ENCODE measurements around the gene PCDHGB4.

The PCDHGB4 gene

DNA sequence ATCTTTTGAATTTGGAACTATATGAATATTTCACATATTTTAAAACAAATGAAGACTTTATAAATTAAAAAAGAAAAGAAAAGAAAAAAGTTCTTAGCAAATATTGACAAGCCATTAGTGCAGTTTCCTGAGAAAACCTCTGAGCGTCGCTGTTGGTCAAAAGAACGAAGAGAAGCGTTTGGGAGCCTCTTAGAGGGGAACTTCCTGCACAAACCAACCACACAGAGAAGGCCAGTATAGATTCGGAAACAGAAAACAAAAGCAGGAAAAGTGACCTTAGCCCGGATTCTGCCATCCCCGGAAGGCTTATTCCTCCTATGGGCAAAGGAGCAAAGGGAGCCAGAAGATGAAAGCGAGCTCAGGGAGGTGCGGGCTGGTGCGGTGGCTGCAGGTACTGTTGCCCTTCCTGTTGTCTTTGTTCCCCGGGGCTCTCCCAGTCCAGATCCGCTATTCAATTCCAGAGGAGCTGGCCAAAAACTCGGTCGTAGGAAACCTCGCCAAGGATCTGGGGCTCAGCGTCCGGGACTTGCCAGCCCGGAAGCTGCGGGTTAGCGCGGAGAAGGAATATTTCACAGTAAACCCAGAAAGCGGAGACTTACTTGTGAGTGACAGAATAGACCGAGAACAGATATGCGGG lies 27.6 kb upstream of the PCDHGB4 start, which contains the start of gene PCDHGB2:
Gene PCDHGB2, plus strand, starts transcription at position 205 of the 637 bp plus-strand sequence. Its CDS starts 142 bp downstream, at position 347.
- FAIRE-seq (no peak), DNase-seq (ENCODE audit: insufficient read length, low spot score) (no peak)
- no peak for TF ChIP-seq CTCF (IDR thresholded peaks at IDR 0.05; ENCODE audit: insufficient read depth, missing control alignments)

GRCh38 chr5:141360685-141361084 lies 26.8 kb upstream of the PCDHGB4 start:
- no peak for DNase-seq (ENCODE audit: insufficient read length, low spot score)
- no peak for FAIRE-seq
- TF ChIP-seq CTCF (IDR thresholded peaks at IDR 0.05; ENCODE audit: insufficient read depth, missing control alignments) = no peak

GRCh38 chr5:141362719-141363118 lies 24.8 kb upstream of the PCDHGB4 start:
- FAIRE-seq = no peak

DNA sequence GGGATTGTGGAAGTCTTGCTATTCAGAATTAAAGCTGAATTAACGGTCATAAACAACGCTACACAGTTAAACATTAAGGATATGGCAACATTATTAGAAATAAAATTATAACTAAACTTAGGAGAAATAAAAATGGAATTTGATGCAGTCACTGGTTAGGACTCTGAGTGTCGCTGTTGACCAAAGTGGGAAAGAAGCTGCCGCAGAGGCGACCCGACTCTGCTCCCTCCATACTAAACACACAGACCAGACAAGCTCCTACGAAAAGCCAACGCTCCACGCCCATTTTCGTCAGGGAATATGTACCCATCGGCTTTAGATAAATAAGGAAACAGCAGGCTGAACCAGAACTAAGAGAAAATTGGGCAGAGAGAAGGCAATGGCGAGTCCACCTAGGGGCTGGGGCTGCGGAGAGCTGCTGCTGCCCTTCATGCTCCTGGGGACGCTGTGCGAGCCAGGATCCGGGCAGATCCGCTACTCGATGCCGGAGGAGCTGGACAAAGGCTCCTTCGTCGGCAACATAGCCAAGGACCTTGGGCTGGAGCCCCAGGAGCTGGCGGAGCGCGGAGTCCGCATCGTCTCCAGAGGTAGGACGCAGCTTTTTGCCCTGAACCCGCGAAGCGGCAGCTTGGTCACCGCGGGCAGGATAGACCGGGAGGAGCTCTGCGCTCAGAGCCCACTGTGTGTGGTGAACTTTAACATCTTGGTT lies 23.4 kb upstream of the PCDHGB4 start, which contains the start of gene PCDHGA5:
Gene PCDHGA5, plus strand, starts transcription at position 211 of the 709 bp plus-strand sequence. Its CDS starts 169 bp downstream, at position 380.
- no peak for DNase-seq (ENCODE audit: insufficient read length, low spot score)
- no peak for TF ChIP-seq CTCF (IDR thresholded peaks at IDR 0.05; ENCODE audit: insufficient read depth, missing control alignments)
- no peak for FAIRE-seq

More at GRCh38 chr5:141362719-141363118, 24.8 kb upstream of the PCDHGB4 start:
- TF ChIP-seq CTCF (IDR thresholded peaks at IDR 0.05; ENCODE audit: insufficient read depth, missing control alignments) = no peak
- no peak for DNase-seq (ENCODE audit: insufficient read length, low spot score)

- no peak for TF ChIP-seq CTCF (IDR thresholded peaks at IDR 0.05; ENCODE audit: insufficient read depth, missing control alignments)
- DNase-seq (ENCODE audit: insufficient read length, low spot score) = no peak
- no peak for FAIRE-seq
Measured at GRCh38 chr5:141366016-141366896, 21.2 kb upstream of the PCDHGB4 start.

DNA sequence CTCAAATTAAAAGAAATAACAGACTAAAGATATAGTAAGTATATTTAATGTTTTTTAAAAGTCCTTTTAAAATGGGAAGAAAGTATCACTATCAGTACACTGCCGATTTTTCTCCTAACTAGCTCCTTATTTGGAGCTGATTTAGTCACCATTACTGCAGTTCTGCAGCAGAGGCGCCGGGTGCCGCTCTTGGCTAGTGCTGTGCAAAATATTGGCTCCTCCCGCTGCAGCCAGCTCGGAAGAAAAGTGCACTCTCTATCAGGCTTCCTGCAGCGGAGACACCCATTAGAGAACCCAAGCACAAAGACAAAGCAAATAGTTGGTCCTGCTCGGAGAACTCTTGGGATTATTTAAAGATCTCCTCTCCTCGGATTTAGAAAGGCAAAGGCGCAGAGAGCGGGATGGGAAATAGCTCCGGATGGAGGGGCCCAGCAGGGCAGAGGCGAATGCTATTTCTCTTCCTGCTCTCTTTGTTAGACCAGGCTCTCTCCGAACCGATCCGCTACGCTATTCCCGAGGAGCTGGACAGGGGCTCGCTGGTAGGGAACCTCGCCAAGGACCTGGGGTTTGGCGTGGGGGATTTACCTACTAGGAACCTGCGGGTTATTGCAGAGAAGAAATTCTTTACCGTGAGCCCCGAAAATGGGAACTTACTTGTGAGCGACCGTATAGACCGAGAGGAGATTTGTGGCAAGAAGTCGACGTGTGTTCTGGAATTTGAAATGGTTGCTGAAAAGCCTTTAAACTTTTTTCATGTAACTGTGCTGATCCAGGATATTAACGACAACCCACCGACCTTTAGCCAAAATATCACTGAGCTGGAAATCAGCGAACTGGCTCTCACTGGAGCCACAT lies 17.3 kb upstream of the PCDHGB4 start, which contains the start of gene PCDHGB3:
Gene PCDHGB3, plus strand, starts transcription at position 249 of the 855 bp plus-strand sequence. Its CDS starts 153 bp downstream, at position 402.
- FAIRE-seq = no peak
- no peak for TF ChIP-seq CTCF (IDR thresholded peaks at IDR 0.05; ENCODE audit: insufficient read depth, missing control alignments)
- DNase-seq (ENCODE audit: insufficient read length, low spot score) = no peak

All from D721Med (cell line).